Measurements from ENCODE around the gene AHRR.

Gene AHRR

GRCh38 chr5:482021-482420, 160.5 kb downstream of the AHRR start:
- H3K4ac ChIP-seq (ENCODE audit: low read depth, low read length) = no peak overlapping the region
- no peak overlapping the region for H2BK12ac ChIP-seq (ENCODE audit: low read length)
- no peak overlapping the region for H2BK120ac ChIP-seq (ENCODE audit: insufficient read depth, low read length, poor library complexity)
- no peak overlapping the region for H4K91ac ChIP-seq (ENCODE audit: low read depth, low read length)
- no peak overlapping the region for H2AK5ac ChIP-seq (ENCODE audit: low read length)
- H3K79me2 ChIP-seq (ENCODE audit: control insufficient read depth, insufficient read depth, low read length, poor library complexity) = no peaks in the 10 kb centered on the region
- no peaks in the 10 kb centered on the region for H3K36me3 ChIP-seq (ENCODE audit: control insufficient read depth in 1 of 2, insufficient read depth in 2 of 2, low read length in 2 of 2)
- no peaks in the 10 kb centered on the region for H3K79me1 ChIP-seq (ENCODE audit: low read length)
- no peak overlapping the region for H3K23ac ChIP-seq (ENCODE audit: low read length)
- no peak overlapping the region for H4K8ac ChIP-seq (ENCODE audit: low read depth, low read length)
- DNase-seq = no peak
- H3K9ac ChIP-seq (ENCODE audit: low read length) = no peak overlapping the region
- H3K9me3 ChIP-seq (ENCODE audit: insufficient read depth, low read depth, low read length) = no peaks in the 10 kb centered on the region
- H2BK5ac ChIP-seq (ENCODE audit: low read depth, low read length, poor library complexity) = no peak overlapping the region
- no peak overlapping the region for H4K12ac ChIP-seq (ENCODE audit: low read depth, low read length)
- H2AFZ ChIP-seq (ENCODE audit: insufficient read depth, low read length, poor library complexity) = no peak overlapping the region
- no peaks in the 10 kb centered on the region for H3K4me1 ChIP-seq (ENCODE audit: control insufficient read depth in 1 of 2, insufficient read depth in 2 of 2, low read length in 2 of 2)
- H3K27ac ChIP-seq (ENCODE audit: low read depth, low read length) = no peak overlapping the region
- no peak overlapping the region for H3K4me2 ChIP-seq (ENCODE audit: low read length)
- no CpG with 5 or more reads among the region's 24 CpGs for WGBS (ENCODE audit: extremely low coverage, insufficient coverage, insufficient read length)
- no peak overlapping the region for H3K14ac ChIP-seq (ENCODE audit: low read length)
- no peaks in the 10 kb centered on the region for H3K27me3 ChIP-seq (ENCODE audit: insufficient read depth, low read length)
- H3K18ac ChIP-seq (ENCODE audit: low read length) = no peak overlapping the region
- H3K4me3 ChIP-seq (ENCODE audit: low read depth, low read length) = no peak overlapping the region

GRCh38 chr5:482506-482905, 161.0 kb downstream of the AHRR start:
- H3K4me1 ChIP-seq (ENCODE audit: control insufficient read depth in 1 of 2, insufficient read depth in 2 of 2, low read length in 2 of 2) = no peaks in the 10 kb centered on the region
- no peak overlapping the region for H3K4ac ChIP-seq (ENCODE audit: low read depth, low read length)
- no peaks in the 10 kb centered on the region for H3K36me3 ChIP-seq (ENCODE audit: control insufficient read depth in 1 of 2, insufficient read depth in 2 of 2, low read length in 2 of 2)
- no peak overlapping the region for H4K8ac ChIP-seq (ENCODE audit: low read depth, low read length)
- no peak overlapping the region for H2BK5ac ChIP-seq (ENCODE audit: low read depth, low read length, poor library complexity)
- H4K91ac ChIP-seq (ENCODE audit: low read depth, low read length) = no peak overlapping the region
- H3K23ac ChIP-seq (ENCODE audit: low read length) = no peak overlapping the region
- no peak overlapping the region for H3K14ac ChIP-seq (ENCODE audit: low read length)
- no peak overlapping the region for H3K18ac ChIP-seq (ENCODE audit: low read length)
- no peaks in the 10 kb centered on the region for H3K27me3 ChIP-seq (ENCODE audit: insufficient read depth, low read length)
- no peak overlapping the region for H3K4me2 ChIP-seq (ENCODE audit: low read length)
- no peak overlapping the region for H2AFZ ChIP-seq (ENCODE audit: insufficient read depth, low read length, poor library complexity)
- no peak overlapping the region for H2AK5ac ChIP-seq (ENCODE audit: low read length)
- H3K27ac ChIP-seq (ENCODE audit: low read depth, low read length) = no peak overlapping the region
- WGBS (ENCODE audit: extremely low coverage, insufficient coverage, insufficient read length) = no CpG with 5 or more reads among the region's 27 CpGs
- H4K12ac ChIP-seq (ENCODE audit: low read depth, low read length) = no peak overlapping the region
- no peak overlapping the region for H2BK120ac ChIP-seq (ENCODE audit: insufficient read depth, low read length, poor library complexity)
- H3K4me3 ChIP-seq (ENCODE audit: low read depth, low read length) = no peak overlapping the region
- no peaks in the 10 kb centered on the region for H3K79me2 ChIP-seq (ENCODE audit: control insufficient read depth, insufficient read depth, low read length, poor library complexity)
- H3K9ac ChIP-seq (ENCODE audit: low read length) = no peak overlapping the region
- DNase-seq = no peak
- no peaks in the 10 kb centered on the region for H3K9me3 ChIP-seq (ENCODE audit: insufficient read depth, low read depth, low read length)
- no peaks in the 10 kb centered on the region for H3K79me1 ChIP-seq (ENCODE audit: low read length)
- no peak overlapping the region for H2BK12ac ChIP-seq (ENCODE audit: low read length)

- no peak overlapping the region for H2AFZ ChIP-seq (ENCODE audit: insufficient read depth, low read length, poor library complexity)
- no peak overlapping the region for H3K4me2 ChIP-seq (ENCODE audit: low read length)
- H3K27ac ChIP-seq (ENCODE audit: low read depth, low read length) = no peak overlapping the region
- H2BK12ac ChIP-seq (ENCODE audit: low read length) = no peak overlapping the region
- no peak overlapping the region for H3K4ac ChIP-seq (ENCODE audit: low read depth, low read length)
- H3K23ac ChIP-seq (ENCODE audit: low read length) = no peak overlapping the region
- H4K91ac ChIP-seq (ENCODE audit: low read depth, low read length) = no peak overlapping the region
- H3K79me2 ChIP-seq (ENCODE audit: control insufficient read depth, insufficient read depth, low read length, poor library complexity) = no peaks in the 10 kb centered on the region
- no peaks in the 10 kb centered on the region for H3K27me3 ChIP-seq (ENCODE audit: insufficient read depth, low read length)
- H3K9ac ChIP-seq (ENCODE audit: low read length) = no peak overlapping the region
- H3K4me3 ChIP-seq (ENCODE audit: low read depth, low read length) = no peak overlapping the region
- DNase-seq = no peak
- H3K4me1 ChIP-seq (ENCODE audit: control insufficient read depth in 1 of 2, insufficient read depth in 2 of 2, low read length in 2 of 2) = no peaks in the 10 kb centered on the region
- no peak overlapping the region for H2AK5ac ChIP-seq (ENCODE audit: low read length)
- H3K14ac ChIP-seq (ENCODE audit: low read length) = no peak overlapping the region
- H3K36me3 ChIP-seq (ENCODE audit: control insufficient read depth in 1 of 2, insufficient read depth in 2 of 2, low read length in 2 of 2) = no peaks in the 10 kb centered on the region
- no peak overlapping the region for H4K8ac ChIP-seq (ENCODE audit: low read depth, low read length)
- no peak overlapping the region for H4K12ac ChIP-seq (ENCODE audit: low read depth, low read length)
- H2BK120ac ChIP-seq (ENCODE audit: insufficient read depth, low read length, poor library complexity) = no peak overlapping the region
- no peak overlapping the region for H2BK5ac ChIP-seq (ENCODE audit: low read depth, low read length, poor library complexity)
- H3K79me1 ChIP-seq (ENCODE audit: low read length) = no peaks in the 10 kb centered on the region
- no peak overlapping the region for H3K18ac ChIP-seq (ENCODE audit: low read length)
- no CpG with 5 or more reads among the region's 26 CpGs for WGBS (ENCODE audit: extremely low coverage, insufficient coverage, insufficient read length)
- no peaks in the 10 kb centered on the region for H3K9me3 ChIP-seq (ENCODE audit: insufficient read depth, low read depth, low read length)
These were observed 161.5 kb downstream of the AHRR start for GRCh38 chr5:483011-483410.

- no peak overlapping the region for H3K4me2 ChIP-seq (ENCODE audit: low read length)
- H4K91ac ChIP-seq (ENCODE audit: low read depth, low read length) = no peak overlapping the region
- H3K4me1 ChIP-seq (ENCODE audit: control insufficient read depth in 1 of 2, insufficient read depth in 2 of 2, low read length in 2 of 2) = no peaks in the 10 kb centered on the region
- no peak overlapping the region for H4K12ac ChIP-seq (ENCODE audit: low read depth, low read length)
- H2BK5ac ChIP-seq (ENCODE audit: low read depth, low read length, poor library complexity) = no peak overlapping the region
- H3K27ac ChIP-seq (ENCODE audit: low read depth, low read length) = no peak overlapping the region
- H3K9ac ChIP-seq (ENCODE audit: low read length) = no peak overlapping the region
- H4K8ac ChIP-seq (ENCODE audit: low read depth, low read length) = no peak overlapping the region
- H3K79me1 ChIP-seq (ENCODE audit: low read length) = no peaks in the 10 kb centered on the region
- H2AFZ ChIP-seq (ENCODE audit: insufficient read depth, low read length, poor library complexity) = no peak overlapping the region
- no peaks in the 10 kb centered on the region for H3K36me3 ChIP-seq (ENCODE audit: control insufficient read depth in 1 of 2, insufficient read depth in 2 of 2, low read length in 2 of 2)
- no peak overlapping the region for H3K18ac ChIP-seq (ENCODE audit: low read length)
- no peak overlapping the region for H3K4ac ChIP-seq (ENCODE audit: low read depth, low read length)
- H3K23ac ChIP-seq (ENCODE audit: low read length) = no peak overlapping the region
- no peaks in the 10 kb centered on the region for H3K79me2 ChIP-seq (ENCODE audit: control insufficient read depth, insufficient read depth, low read length, poor library complexity)
- DNase-seq = no peak
- WGBS (ENCODE audit: extremely low coverage, insufficient coverage, insufficient read length) = no CpG with 5 or more reads among the region's 34 CpGs
- H3K9me3 ChIP-seq (ENCODE audit: insufficient read depth, low read depth, low read length) = no peaks in the 10 kb centered on the region
- no peak overlapping the region for H2AK5ac ChIP-seq (ENCODE audit: low read length)
- no peaks in the 10 kb centered on the region for H3K27me3 ChIP-seq (ENCODE audit: insufficient read depth, low read length)
- H3K14ac ChIP-seq (ENCODE audit: low read length) = no peak overlapping the region
- H2BK120ac ChIP-seq (ENCODE audit: insufficient read depth, low read length, poor library complexity) = no peak overlapping the region
- H2BK12ac ChIP-seq (ENCODE audit: low read length) = no peak overlapping the region
- H3K4me3 ChIP-seq (ENCODE audit: low read depth, low read length) = no peak overlapping the region
These were observed 162.1 kb downstream of the AHRR start for GRCh38 chr5:483434-484140.
